GM08714 (cell line): Measurements from ENCODE around the gene COL5A3.
"Not testable (repeated sequence)": the region's sequence is repeated elsewhere in the genome, so short reads cannot be mapped to it uniquely, and the experiment has no call there.

Source experiments
- H3K4me3 ChIP-seq: fragments of 200-500 bp; sonication (Bioruptor generic); 2 replicates; pipeline ENCODE4 v1.5.1; 2014; ENCODE audit warnings: mild to moderate bottlenecking, low read length, inconsistent platforms
- ZNF274 ChIP-seq: IDR thresholded peaks from 2 replicates; pipeline ENCODE4 v1.6.1; 2012; ENCODE audit warnings: mild to moderate bottlenecking, low read depth, low read length

The COL5A3 gene

DNA sequence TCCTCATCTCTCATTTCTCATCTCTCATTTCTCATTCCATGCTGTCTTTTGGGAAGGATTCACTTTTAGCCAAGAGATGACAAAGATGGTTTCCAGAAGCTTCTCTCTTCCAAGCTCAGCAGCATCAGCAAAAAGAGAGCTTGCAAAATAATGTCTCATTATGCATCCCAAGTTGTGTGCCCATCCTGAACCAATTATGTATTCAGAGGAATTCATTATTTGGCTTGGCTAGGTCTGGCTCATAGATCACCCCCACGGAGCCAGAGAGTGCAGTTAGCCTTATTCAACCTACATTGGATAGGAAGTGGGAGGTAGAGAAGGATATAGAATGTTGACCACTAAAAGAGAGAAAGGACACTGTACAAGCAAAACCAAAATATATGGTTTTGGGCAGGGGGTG is 68.6 kb downstream of the COL5A3 start:
- H3K4me3 ChIP-seq = no peak overlapping the region
- no peak for TF ChIP-seq ZNF274

DNA sequence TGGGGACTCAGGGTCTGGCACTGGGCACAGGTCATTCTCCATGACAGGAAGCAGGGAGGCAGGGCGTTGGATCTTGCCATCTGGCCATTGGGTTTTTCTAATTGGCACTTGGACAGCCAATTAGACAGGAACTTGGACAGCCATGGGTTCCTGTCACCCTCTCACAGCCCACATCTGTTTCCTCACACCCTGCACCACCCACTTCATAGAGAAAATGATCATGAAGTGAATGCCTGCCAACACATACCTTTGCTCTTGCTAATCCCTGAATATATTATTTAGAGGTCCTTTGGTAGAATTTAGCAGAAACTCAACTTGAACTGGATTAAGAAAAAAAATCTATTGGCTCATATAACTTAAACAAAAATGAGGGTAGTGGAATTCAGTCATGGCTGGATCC is 69.1 kb downstream of the COL5A3 start:
- TF ChIP-seq ZNF274 = no peak
- no peak overlapping the region for H3K4me3 ChIP-seq

DNA sequence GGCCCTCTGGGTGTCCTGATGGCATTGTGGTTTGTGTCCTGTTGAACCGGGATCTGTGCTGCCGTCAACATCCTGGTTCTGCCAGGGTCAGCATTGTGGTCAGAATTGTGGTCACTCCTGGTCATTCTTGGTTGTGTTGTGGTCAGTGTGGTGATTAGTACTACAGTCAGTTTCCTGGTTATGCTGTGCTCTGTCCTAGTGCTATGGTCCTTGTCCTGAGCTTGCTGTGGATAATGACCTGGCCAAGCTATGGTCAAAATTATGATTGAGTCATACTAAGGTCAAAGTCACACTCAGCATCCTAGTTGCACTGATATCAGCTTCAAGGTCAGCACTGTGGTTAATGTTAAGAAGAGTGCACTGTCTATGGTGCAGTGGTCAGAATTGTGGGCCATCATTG is 69.5 kb downstream of the COL5A3 start:
- no peak overlapping the region for H3K4me3 ChIP-seq
- TF ChIP-seq ZNF274 = no peak

DNA sequence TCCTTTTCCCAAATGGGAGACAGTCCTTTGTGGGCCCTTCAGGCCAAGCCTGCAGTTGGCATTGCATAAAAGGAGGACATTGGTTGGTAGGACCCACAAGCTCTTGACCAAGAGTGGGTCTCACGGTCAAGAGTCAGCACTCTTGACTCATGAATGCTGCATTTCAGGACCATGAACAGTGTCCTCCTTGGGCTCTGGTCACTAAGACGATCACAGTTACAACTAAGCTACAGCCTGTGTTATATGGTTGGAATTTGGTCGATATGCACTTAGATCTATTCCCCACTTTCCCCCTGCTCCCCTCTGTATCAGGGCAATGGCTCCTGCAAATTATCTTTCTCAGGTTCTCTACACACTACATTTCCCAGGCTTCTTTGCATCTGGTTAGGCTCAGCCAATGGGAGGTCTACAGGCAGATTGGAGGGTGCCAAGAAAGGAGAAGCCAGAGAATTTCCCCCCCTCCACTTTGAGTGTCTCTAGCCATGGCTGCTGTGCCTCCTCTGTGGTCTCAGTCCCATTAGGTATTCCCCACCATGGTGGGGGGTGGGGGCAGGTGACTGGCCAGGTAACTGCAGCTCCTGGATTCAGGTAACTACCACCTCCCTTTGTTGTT is 70.9 kb downstream of the COL5A3 start:
- H3K4me3 ChIP-seq = no peak overlapping the region
- no peak for TF ChIP-seq ZNF274

GRCh38 chr19:9937001-9937411 is 73.3 kb downstream of the COL5A3 start:
- no peak overlapping the region for H3K4me3 ChIP-seq
- TF ChIP-seq ZNF274 = no peak

GRCh38 chr19:9936326-9937000 is 73.8 kb downstream of the COL5A3 start, which contains the start of gene OLFM2:
TSS of gene OLFM2 (minus strand) at chr19:9936515. CDS start at chr19:9936366, 149 bp downstream.
- H3K4me3 ChIP-seq = no peak within 1 kb of the TSS
- TF ChIP-seq ZNF274 = no peak

- no peak for TF ChIP-seq ZNF274
- no peak overlapping the region for H3K4me3 ChIP-seq
These were observed 74.6 kb downstream of the COL5A3 start for GRCh38 chr19:9935506-9936325.

DNA sequence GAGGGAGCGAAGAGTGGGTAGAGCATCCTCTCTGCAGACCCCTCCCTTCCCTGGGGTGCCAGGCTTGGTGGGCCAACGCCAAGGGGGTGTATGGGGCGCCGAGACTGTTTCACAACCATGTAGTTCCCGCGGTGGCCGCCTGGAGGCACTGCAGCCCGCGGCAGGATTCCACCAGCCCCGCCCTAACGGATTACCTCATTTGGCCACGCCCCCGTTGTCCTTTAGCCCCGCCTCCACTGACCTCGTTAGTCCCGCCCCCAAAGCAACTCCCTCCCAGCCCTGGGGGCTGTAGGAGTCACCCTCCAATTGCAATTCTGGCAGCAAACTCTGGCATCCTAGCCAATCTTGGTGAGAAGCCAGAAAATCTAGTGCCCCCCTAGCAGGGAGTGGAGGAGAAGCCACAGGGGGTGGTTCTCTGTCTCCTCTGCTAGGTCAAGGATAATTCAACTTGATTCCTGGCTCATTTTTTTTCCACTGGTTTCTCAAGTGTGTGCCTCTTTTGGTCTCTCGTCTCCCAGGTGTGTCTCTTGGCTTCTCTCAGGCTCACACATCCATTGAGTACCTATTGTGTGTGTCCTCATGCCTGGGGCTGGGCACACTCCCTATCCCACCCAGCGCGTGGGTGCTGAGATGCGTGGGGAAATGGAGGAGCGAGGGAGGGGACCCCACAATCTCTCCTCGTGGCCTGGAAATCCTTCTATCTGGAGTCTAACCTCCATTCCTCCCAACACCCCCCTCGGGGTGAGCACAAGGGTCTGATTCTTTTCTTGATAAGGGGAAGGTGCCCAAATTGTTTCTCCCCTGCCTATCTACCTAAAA is 76.0 kb downstream of the COL5A3 start:
- TF ChIP-seq ZNF274 = no peak

GRCh38 chr19:9932835-9933234 is 77.5 kb downstream of the COL5A3 start:
- no peak overlapping the region for H3K4me3 ChIP-seq
- no peak for TF ChIP-seq ZNF274

More for the DNA sequence above, 76.0 kb downstream of the COL5A3 start:
- H3K4me3 ChIP-seq = no peak overlapping the region

- H3K4me3 ChIP-seq = no peak overlapping the region
- no peak for TF ChIP-seq ZNF274
These were observed 78.7 kb downstream of the COL5A3 start for GRCh38 chr19:9931629-9932028.

- TF ChIP-seq ZNF274 = no peak
- no peak overlapping the region for H3K4me3 ChIP-seq
These were observed 86.9 kb downstream of the COL5A3 start for GRCh38 chr19:9923440-9923839.

GRCh38 chr19:9922782-9923379 is 87.4 kb downstream of the COL5A3 start:
- H3K4me3 ChIP-seq = not testable (repeated sequence)

DNA sequence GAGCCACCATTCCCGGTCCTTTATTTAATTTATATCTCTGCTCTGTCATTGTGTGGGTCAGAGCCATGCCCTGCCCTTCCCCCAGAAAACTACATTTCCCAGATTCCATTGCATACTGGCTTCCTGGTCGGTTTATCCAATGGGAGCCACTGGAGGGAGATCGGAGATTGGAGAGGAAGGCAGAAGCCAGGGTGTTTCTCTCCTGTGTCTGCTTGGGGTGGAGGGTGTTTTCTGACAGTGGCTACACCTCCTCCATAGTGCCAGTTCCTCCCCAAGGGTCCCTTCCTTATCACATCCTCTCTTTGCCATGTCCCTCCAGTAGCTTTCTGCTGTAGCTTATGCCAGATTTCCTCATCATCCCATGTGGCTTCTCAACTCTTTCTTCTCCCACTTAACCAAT is 93.0 kb downstream of the COL5A3 start:
- H3K4me3 ChIP-seq = no peak overlapping the region
- TF ChIP-seq ZNF274 = no peak

DNA sequence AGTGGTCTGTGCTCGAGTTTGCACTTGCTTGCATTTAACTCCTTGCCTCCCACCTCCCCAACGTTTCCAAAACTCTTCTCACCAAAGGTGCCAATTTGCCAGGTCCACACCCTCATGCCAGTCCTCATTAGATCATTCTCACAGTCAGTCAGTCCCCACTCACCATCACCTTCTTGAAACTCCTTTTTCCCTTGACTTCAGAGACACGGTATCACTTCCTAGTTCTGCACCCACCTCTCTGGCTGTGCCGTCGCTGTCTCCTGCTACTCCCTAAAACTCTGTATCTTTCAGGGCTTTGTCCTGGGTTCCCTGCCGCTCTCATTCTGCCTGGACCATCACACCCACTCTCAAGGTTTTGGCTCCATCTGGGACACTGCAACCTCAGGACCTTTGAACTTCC is 93.6 kb downstream of the COL5A3 start:
- no peak overlapping the region for H3K4me3 ChIP-seq
- no peak for TF ChIP-seq ZNF274
